Type B pancreatic cell (in vitro differentiated cells): ENCODE measurements around the gene SPCS2. TPM values are rescaled to one million over a fixed set of nuclear protein-coding genes. Genes with fewer than 3 reads are reported as not detected.
"Not testable (repeated sequence)": the region's sequence is repeated elsewhere in the genome, so short reads cannot be mapped to it uniquely, and the experiment has no call there.

Experiments
- DNase-seq: peaks from one replicate; pipeline ENCODE4 v3.0.0; 2021; ENCODE audit warnings: mixed read lengths; ENCODE audit not compliant: unreplicated experiment; ENCODE audit errors: extremely low spot score
- H3K27ac Mint-ChIP-seq: 2 replicates; pipeline ENCODE4 v1.8.0; 2021; ENCODE audit warnings: mild to moderate bottlenecking, mixed read lengths
- H3K27me3 Mint-ChIP-seq: 2 replicates; pipeline ENCODE4 v1.8.0; 2021; ENCODE audit warnings: mixed read lengths
- H3K36me3 Mint-ChIP-seq: 2 replicates; pipeline ENCODE4 v1.8.0; 2021; ENCODE audit warnings: mixed read lengths
- H3K4me1 Mint-ChIP-seq: one replicate; pipeline ENCODE4 v1.8.0; 2021; ENCODE audit warnings: mixed read lengths; ENCODE audit not compliant: unreplicated experiment
- H3K4me3 Mint-ChIP-seq: 2 replicates; pipeline ENCODE4 v1.8.0; 2021; ENCODE audit warnings: mild to moderate bottlenecking, mixed read lengths
- H3K9me3 Mint-ChIP-seq: 2 replicates; pipeline ENCODE4 v1.8.0; 2021; ENCODE audit warnings: mixed read lengths
- total RNA-seq: library from RNA; stranded (reverse); gene quantifications from 2 replicates; pipeline ENCODE4 v1.2.1, GENCODE V29; 2021; ENCODE audit warnings: low replicate concordance
- TF ChIP-seq, protein P1 (sequence below): fragments of 200-600 bp; sonication (generic); conservative IDR thresholded peaks from 2 replicates; pipeline ENCODE4 v1.5.0; 2021; ENCODE audit warnings: antibody characterized with exemption, mild to moderate bottlenecking

SPCS2 gene
- total RNA-seq, 1 donor from 2014 or later: 190 TPM

DNA sequence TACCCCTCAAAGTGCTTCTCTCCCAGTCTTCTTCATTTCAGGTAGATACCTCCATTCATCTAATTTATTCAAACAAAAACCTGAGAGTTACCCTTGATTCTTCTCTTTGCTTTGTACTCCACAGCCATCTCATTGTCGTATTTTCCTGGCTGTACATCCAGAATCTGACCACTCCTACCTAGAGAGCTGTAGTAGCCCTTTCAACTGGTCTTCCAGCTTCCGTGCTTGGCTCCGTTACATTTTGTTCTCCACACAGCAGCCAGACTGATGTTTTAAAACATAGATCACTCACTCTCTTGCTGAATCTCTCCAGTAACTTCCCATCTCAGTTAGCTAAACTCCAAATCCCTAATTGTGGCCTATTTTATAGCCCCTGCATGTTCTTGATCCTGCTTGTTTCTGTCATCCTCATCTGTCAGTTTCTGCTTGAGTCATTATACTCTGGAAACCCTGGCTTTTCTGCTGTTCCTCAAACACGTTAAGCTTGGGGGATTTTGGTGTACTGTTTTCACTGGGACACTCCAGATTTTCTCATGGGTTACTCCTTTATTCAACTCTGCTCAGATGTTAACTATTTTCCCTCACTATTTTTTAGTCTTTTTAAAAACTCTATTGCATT lies 7.4 kb downstream of the SPCS2 start:
- Mint-ChIP-seq H3K27ac (no peak overlapping the region), H3K27me3 (no peaks in the 10 kb centered on the region), H3K4me3 (no peak overlapping the region), H3K9me3 (no peaks in the 10 kb centered on the region), H3K4me1 (peaks cover 23% of the 10 kb centered on the region), H3K36me3 (peaks cover 11% of the 10 kb centered on the region)
- TF ChIP-seq, protein P1, sequence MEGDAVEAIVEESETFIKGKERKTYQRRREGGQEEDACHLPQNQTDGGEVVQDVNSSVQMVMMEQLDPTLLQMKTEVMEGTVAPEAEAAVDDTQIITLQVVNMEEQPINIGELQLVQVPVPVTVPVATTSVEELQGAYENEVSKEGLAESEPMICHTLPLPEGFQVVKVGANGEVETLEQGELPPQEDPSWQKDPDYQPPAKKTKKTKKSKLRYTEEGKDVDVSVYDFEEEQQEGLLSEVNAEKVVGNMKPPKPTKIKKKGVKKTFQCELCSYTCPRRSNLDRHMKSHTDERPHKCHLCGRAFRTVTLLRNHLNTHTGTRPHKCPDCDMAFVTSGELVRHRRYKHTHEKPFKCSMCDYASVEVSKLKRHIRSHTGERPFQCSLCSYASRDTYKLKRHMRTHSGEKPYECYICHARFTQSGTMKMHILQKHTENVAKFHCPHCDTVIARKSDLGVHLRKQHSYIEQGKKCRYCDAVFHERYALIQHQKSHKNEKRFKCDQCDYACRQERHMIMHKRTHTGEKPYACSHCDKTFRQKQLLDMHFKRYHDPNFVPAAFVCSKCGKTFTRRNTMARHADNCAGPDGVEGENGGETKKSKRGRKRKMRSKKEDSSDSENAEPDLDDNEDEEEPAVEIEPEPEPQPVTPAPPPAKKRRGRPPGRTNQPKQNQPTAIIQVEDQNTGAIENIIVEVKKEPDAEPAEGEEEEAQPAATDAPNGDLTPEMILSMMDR: no peak
- no peak for DNase-seq

DNA sequence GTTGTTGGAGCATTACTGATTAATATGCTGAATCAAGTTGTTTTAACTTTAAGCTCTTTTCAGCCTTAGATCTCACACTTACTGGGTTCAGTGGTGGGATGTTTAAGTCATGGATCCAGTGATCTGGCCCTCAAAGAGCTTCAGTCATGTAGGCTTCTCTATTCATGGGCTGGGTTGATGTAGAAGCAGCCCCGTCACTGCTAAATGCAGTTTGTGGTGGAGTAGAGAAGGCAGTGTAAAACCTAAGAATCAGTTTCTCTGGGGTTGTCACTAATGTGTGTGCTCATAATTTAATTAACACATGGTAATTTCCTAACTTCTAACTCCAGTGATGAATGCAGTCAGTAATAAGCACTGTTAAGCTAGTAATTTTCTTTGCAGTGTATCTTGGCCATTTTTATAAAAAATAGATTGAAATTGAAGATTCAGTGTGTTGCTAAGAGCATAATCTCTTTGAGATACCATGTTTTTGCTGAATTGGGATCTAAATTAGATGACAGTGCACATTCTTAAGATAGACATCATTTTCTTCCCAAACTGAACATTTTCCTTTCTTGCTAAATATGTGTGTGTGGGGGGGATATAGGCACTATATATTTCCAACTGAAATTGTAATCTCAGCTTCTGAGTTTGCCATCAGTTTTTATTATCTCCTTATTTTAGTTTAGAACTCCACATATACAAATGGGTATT lies 9.0 kb downstream of the SPCS2 start:
- Mint-ChIP-seq H3K27ac (no peak overlapping the region), H3K27me3 (no peaks in the 10 kb centered on the region), H3K9me3 (no peaks in the 10 kb centered on the region), H3K4me3 (no peak overlapping the region), H3K4me1 (peaks cover 18% of the 10 kb centered on the region), H3K36me3 (peaks cover 8% of the 10 kb centered on the region)
- no peak for DNase-seq
- TF ChIP-seq, protein P1: no peak

DNA sequence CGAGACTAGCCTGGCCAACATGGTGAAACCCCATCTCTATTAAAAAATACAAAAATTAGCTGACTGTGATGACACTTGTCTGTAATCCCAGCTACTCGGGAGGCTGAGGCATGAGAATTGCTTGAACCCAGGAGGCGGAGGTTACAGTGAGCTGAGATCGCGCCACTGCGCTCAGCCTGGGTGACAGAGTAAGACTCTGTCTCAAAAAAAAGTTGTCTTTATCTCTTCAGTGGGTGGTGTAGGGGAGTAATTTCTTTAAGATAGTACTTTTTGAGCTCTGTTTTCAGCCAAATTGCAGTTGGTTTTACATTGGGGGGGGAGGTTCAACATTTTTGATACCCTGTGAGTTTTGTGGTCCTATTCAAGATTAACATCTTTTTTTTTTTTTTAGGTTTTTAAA lies 11.1 kb downstream of the SPCS2 start:
- H3K27me3 Mint-ChIP-seq, H3K4me3 Mint-ChIP-seq, H3K27ac Mint-ChIP-seq, H3K36me3 Mint-ChIP-seq, DNase-seq, H3K9me3 Mint-ChIP-seq: not testable (repeated sequence)
- H3K4me1 Mint-ChIP-seq: peaks cover 24% of the 10 kb centered on the region

DNA sequence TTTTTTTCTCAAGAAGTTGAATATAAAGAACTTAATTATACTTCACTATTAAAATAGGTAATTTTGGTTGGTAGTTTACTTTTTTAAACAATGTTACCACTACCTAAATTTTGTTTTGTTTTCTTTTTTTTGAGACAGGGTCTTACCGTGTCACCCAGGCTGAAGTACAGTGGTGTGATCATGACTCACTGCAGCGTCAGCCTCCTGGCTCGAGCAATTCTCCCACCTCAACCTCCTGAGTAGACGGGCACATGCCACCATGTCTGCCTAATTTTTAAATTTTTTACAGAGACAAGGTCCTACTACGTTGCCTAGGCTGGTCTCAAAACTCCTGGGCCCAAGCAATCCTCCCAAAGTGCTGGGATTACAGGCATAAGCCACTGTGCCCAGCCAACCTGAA lies 17.6 kb downstream of the SPCS2 start:
- no peak for DNase-seq
- H3K36me3 Mint-ChIP-seq: peaks cover 13% of the 10 kb centered on the region
- no peak overlapping the region for H3K4me3 Mint-ChIP-seq
- H3K9me3 Mint-ChIP-seq: no peaks in the 10 kb centered on the region
- H3K27me3 Mint-ChIP-seq: no peaks in the 10 kb centered on the region
- no peak overlapping the region for H3K27ac Mint-ChIP-seq
- peaks cover 6% of the 10 kb centered on the region for H3K4me1 Mint-ChIP-seq
- TF ChIP-seq, protein P1: no peak

DNA sequence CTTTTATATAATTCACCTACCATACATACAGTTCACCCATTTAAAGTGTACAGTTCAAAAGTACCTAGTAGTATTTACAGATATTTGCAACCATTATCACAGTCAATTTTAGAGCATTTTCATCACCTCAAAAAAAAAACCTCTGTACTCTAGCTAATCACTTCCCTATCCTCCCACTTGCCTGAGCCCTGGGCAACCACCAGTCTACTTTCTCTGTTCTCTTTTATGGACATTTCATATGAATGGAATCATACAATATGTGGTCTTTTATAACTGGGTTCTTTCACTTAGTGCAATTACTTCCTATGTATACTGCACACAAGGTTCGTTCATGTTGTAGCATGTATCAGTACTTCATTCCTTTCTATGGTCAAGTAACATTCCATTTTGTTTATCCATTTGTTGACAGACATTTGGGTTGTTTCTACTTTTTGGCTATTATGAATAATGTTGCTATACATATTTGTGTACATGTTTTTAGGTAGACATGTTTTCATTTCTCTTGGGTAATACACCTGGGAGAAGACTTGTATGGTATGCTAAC lies 21.9 kb downstream of the SPCS2 start:
- H3K27ac Mint-ChIP-seq: no peak overlapping the region
- H3K4me3 Mint-ChIP-seq: no peak overlapping the region
- TF ChIP-seq, protein P1: no peak
- no peaks in the 10 kb centered on the region for H3K9me3 Mint-ChIP-seq
- no peaks in the 10 kb centered on the region for H3K4me1 Mint-ChIP-seq
- H3K27me3 Mint-ChIP-seq: no peaks in the 10 kb centered on the region
- peaks cover 36% of the 10 kb centered on the region for H3K36me3 Mint-ChIP-seq
- DNase-seq: no peak

DNA sequence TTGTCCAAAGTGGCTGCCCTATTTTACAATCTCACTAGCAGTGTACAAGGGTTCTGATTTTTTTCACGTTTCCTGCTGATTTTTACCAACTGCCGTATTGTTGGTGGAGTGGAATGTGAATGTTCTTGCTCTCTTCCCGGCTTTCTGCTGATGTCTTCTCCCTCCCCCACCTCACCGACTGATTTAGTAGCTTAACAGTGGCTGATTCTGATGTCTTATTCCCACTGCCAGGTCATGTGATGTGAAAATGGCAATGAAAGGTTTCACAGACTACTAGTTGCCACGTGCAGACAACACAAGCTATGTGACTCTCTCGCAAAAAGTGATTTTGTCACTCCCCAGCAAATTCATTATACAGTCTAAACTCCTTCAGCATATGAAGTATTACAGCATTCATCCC lies 22.4 kb downstream of the SPCS2 start:
- H3K27ac Mint-ChIP-seq: no peak overlapping the region
- no peak overlapping the region for H3K4me3 Mint-ChIP-seq
- H3K27me3 Mint-ChIP-seq: no peaks in the 10 kb centered on the region
- peaks cover 40% of the 10 kb centered on the region for H3K36me3 Mint-ChIP-seq
- TF ChIP-seq, protein P1: no peak
- H3K4me1 Mint-ChIP-seq: no peaks in the 10 kb centered on the region
- no peaks in the 10 kb centered on the region for H3K9me3 Mint-ChIP-seq
- DNase-seq: no peak
